NB4 (cell line): Measurements from ENCODE around the gene CYP4B1.
"Not testable (repeated sequence)": the region's sequence is repeated elsewhere in the genome, so short reads cannot be mapped to it uniquely, and the experiment has no call there.

Experiments used
- POLR2A ChIP-seq: IDR thresholded peaks from 2 replicates; pipeline ENCODE4 v1.6.1; 2011; ENCODE audit warnings: mild to moderate bottlenecking; ENCODE audit not compliant: insufficient read length; ENCODE audit errors: extremely low read depth
- TF ChIP-seq, protein P1 (sequence below): IDR thresholded peaks from one replicate; pipeline ENCODE4 v1.5.1; 2012; ENCODE audit warnings: low read depth, low read length
- TF ChIP-seq, protein P2 (sequence below): IDR thresholded peaks from 2 replicates; pipeline ENCODE4 v1.6.1; 2011; ENCODE audit warnings: low read depth, low read length

DNA sequence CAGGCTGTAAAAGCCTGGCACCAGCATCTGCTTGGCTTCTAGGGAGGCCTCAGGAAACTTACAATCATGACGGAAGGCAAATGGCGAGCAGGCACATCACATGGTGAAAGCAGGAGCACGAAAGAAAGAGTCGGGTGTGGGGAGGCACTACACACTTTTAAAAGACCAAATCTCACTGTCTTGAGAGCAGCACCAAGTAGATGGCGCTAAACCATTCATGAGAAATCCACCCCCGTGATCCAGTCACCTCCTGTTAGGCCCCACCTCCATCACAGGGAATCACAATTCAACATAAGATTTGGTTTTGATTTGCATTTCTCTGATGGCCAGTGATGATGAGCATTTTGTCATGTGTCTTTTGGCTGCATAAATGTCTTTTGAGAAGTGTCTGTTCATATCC, 36.6 kb downstream of the CYP4B1 start:
- TF ChIP-seq, protein P1, sequence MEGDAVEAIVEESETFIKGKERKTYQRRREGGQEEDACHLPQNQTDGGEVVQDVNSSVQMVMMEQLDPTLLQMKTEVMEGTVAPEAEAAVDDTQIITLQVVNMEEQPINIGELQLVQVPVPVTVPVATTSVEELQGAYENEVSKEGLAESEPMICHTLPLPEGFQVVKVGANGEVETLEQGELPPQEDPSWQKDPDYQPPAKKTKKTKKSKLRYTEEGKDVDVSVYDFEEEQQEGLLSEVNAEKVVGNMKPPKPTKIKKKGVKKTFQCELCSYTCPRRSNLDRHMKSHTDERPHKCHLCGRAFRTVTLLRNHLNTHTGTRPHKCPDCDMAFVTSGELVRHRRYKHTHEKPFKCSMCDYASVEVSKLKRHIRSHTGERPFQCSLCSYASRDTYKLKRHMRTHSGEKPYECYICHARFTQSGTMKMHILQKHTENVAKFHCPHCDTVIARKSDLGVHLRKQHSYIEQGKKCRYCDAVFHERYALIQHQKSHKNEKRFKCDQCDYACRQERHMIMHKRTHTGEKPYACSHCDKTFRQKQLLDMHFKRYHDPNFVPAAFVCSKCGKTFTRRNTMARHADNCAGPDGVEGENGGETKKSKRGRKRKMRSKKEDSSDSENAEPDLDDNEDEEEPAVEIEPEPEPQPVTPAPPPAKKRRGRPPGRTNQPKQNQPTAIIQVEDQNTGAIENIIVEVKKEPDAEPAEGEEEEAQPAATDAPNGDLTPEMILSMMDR, result not testable (repeated sequence)
- TF ChIP-seq POLR2A, result not testable (repeated sequence)
- TF ChIP-seq, protein P2, sequence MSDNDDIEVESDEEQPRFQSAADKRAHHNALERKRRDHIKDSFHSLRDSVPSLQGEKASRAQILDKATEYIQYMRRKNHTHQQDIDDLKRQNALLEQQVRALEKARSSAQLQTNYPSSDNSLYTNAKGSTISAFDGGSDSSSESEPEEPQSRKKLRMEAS, result not testable (repeated sequence)
